ENCODE results near the gene CMSS1.
"Not testable (repeated sequence)": the region's sequence is repeated elsewhere in the genome, so short reads cannot be mapped to it uniquely, and the experiment has no call there.

The CMSS1 gene

GRCh38 chr3:100047455-100048141, 229.9 kb downstream of the CMSS1 start:
- Histone ChIP-seq H3K4ac (ENCODE audit: low read depth, low read length) (no peak overlapping the region), H2AK5ac (ENCODE audit: low read length) (no peak overlapping the region), H3K9me3 (ENCODE audit: insufficient read depth, low read depth, low read length) (no peaks in the 10 kb centered on the region), H3K79me2 (ENCODE audit: control insufficient read depth, insufficient read depth, low read length, poor library complexity) (no peaks in the 10 kb centered on the region), H2BK5ac (ENCODE audit: low read depth, low read length, poor library complexity) (no peak overlapping the region), H4K8ac (ENCODE audit: low read depth, low read length) (no peak overlapping the region), H3K79me1 (ENCODE audit: low read length) (peaks cover 4% of the 10 kb centered on the region), H3K4me1 (ENCODE audit: control insufficient read depth in 1 of 2, insufficient read depth in 2 of 2, low read length in 2 of 2) (peaks cover 2 to 9% of the 10 kb centered on the region in 2 experiments), H3K4me3 (ENCODE audit: low read depth, low read length) (no peak overlapping the region), H3K27ac (ENCODE audit: low read depth, low read length) (no peak overlapping the region), H3K27me3 (ENCODE audit: insufficient read depth, low read length) (no peaks in the 10 kb centered on the region), H4K12ac (ENCODE audit: low read depth, low read length) (no peak overlapping the region), H3K4me2 (ENCODE audit: low read length) (no peak overlapping the region), H2BK12ac (ENCODE audit: low read length) (no peak overlapping the region), H2AFZ (ENCODE audit: insufficient read depth, low read length, poor library complexity) (no peak overlapping the region), H4K91ac (ENCODE audit: low read depth, low read length) (no peak overlapping the region), H3K36me3 (ENCODE audit: control insufficient read depth in 1 of 2, insufficient read depth in 2 of 2, low read length in 2 of 2) (no peaks in the 10 kb centered on the region), H3K14ac (ENCODE audit: low read length) (no peak overlapping the region), H3K18ac (ENCODE audit: low read length) (no peak overlapping the region), H3K23ac (ENCODE audit: low read length) (no peak overlapping the region), H2BK120ac (ENCODE audit: insufficient read depth, low read length, poor library complexity) (no peak overlapping the region), H3K9ac (ENCODE audit: low read length) (no peak overlapping the region)
- DNase-seq: peak in 1 of 2 donors; percentile 6
- WGBS (ENCODE audit: extremely low coverage, insufficient coverage, insufficient read length): no CpG with 5 or more reads among the region's 6 CpGs

DNA sequence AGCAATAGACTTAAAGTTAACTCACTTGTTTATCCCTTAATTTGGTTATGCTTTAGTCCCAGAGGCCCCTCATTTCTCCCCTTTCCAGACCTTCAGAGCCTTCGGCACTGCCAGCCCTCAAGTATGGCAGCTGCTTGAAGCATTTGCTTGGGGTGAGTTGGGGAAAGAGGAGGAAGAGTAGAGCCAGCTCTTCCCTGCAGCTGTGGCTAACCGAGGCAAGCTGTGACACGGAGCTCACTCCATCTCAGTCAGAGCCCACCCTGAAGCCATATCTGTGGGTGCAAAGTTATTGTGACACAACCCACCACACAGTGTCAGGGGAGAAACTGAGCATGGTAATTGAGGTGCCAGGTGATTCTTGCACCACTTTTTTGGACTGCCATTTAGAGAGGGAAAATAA, 230.6 kb downstream of the CMSS1 start:
- Histone ChIP-seq H3K4ac (ENCODE audit: low read depth, low read length) (no peak overlapping the region), H3K23ac (ENCODE audit: low read length) (no peak overlapping the region), H2BK12ac (ENCODE audit: low read length) (no peak overlapping the region), H2BK120ac (ENCODE audit: insufficient read depth, low read length, poor library complexity) (no peak overlapping the region), H3K27ac (ENCODE audit: low read depth, low read length) (no peak overlapping the region), H3K18ac (ENCODE audit: low read length) (no peak overlapping the region), H3K4me3 (ENCODE audit: low read depth, low read length) (no peak overlapping the region), H4K8ac (ENCODE audit: low read depth, low read length) (no peak overlapping the region), H3K27me3 (ENCODE audit: insufficient read depth, low read length) (no peaks in the 10 kb centered on the region), H3K14ac (ENCODE audit: low read length) (no peak overlapping the region), H3K9ac (ENCODE audit: low read length) (no peak overlapping the region), H3K9me3 (ENCODE audit: insufficient read depth, low read depth, low read length) (no peaks in the 10 kb centered on the region), H2AK5ac (ENCODE audit: low read length) (no peak overlapping the region), H3K79me2 (ENCODE audit: control insufficient read depth, insufficient read depth, low read length, poor library complexity) (no peaks in the 10 kb centered on the region), H3K4me1 (ENCODE audit: control insufficient read depth in 1 of 2, insufficient read depth in 2 of 2, low read length in 2 of 2) (peaks cover 2 to 7% of the 10 kb centered on the region in 2 experiments), H3K4me2 (ENCODE audit: low read length) (no peak overlapping the region), H2BK5ac (ENCODE audit: low read depth, low read length, poor library complexity) (no peak overlapping the region), H2AFZ (ENCODE audit: insufficient read depth, low read length, poor library complexity) (no peak overlapping the region), H3K79me1 (ENCODE audit: low read length) (peaks cover 2% of the 10 kb centered on the region), H4K12ac (ENCODE audit: low read depth, low read length) (no peak overlapping the region), H4K91ac (ENCODE audit: low read depth, low read length) (no peak overlapping the region), H3K36me3 (ENCODE audit: control insufficient read depth in 1 of 2, insufficient read depth in 2 of 2, low read length in 2 of 2) (peaks cover 0 to 1% of the 10 kb centered on the region in 2 experiments)
- DNase-seq: no peak
- WGBS (ENCODE audit: extremely low coverage, insufficient coverage, insufficient read length): no CpG with 5 or more reads among the region's 3 CpGs

DNA sequence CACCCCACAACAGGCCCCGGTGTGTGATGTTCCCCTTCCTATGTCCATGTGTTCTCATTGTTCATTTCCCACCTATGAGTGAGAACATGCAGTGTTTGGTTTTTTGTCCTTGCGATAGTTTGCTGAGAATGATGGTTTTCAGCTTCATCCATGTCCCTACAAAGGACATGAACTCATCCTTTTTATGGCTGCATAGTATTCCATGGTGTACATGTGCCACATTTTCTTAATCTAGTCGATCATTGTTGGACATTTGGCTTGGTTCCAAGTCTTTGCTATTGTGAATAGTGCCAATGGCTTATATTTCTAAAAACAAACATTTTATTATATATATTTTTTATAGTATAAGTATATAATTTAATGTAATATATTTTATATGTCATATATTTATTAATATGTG, 233.9 kb downstream of the CMSS1 start:
- H3K79me2 ChIP-seq (ENCODE audit: control insufficient read depth, insufficient read depth, low read length, poor library complexity); H3K9ac ChIP-seq (ENCODE audit: low read length); H3K4me3 ChIP-seq (ENCODE audit: low read depth, low read length); DNase-seq; H3K4me2 ChIP-seq (ENCODE audit: low read length); H2BK12ac ChIP-seq (ENCODE audit: low read length); H3K27me3 ChIP-seq (ENCODE audit: insufficient read depth, low read length); H3K4me1 ChIP-seq (ENCODE audit: control insufficient read depth in 1 of 2, insufficient read depth in 2 of 2, low read length in 2 of 2); H2AK5ac ChIP-seq (ENCODE audit: low read length); H3K23ac ChIP-seq (ENCODE audit: low read length); H3K14ac ChIP-seq (ENCODE audit: low read length); H3K9me3 ChIP-seq (ENCODE audit: insufficient read depth, low read depth, low read length); H4K91ac ChIP-seq (ENCODE audit: low read depth, low read length); H4K12ac ChIP-seq (ENCODE audit: low read depth, low read length); H3K18ac ChIP-seq (ENCODE audit: low read length); H2BK120ac ChIP-seq (ENCODE audit: insufficient read depth, low read length, poor library complexity); H3K36me3 ChIP-seq (ENCODE audit: control insufficient read depth in 1 of 2, insufficient read depth in 2 of 2, low read length in 2 of 2); H3K27ac ChIP-seq (ENCODE audit: low read depth, low read length); H3K4ac ChIP-seq (ENCODE audit: low read depth, low read length); H2BK5ac ChIP-seq (ENCODE audit: low read depth, low read length, poor library complexity); H2AFZ ChIP-seq (ENCODE audit: insufficient read depth, low read length, poor library complexity); H3K79me1 ChIP-seq (ENCODE audit: low read length); H4K8ac ChIP-seq (ENCODE audit: low read depth, low read length): not testable (repeated sequence)
- WGBS (ENCODE audit: extremely low coverage, insufficient coverage, insufficient read length): no CpG with 5 or more reads among the region's 3 CpGs

GRCh38 chr3:100053951-100054620, 236.4 kb downstream of the CMSS1 start:
- H3K9ac ChIP-seq (ENCODE audit: low read length): no peak overlapping the region
- no peak overlapping the region for H4K91ac ChIP-seq (ENCODE audit: low read depth, low read length)
- peaks cover 0 to 2% of the 10 kb centered on the region in 2 experiments for H3K36me3 ChIP-seq (ENCODE audit: control insufficient read depth in 1 of 2, insufficient read depth in 2 of 2, low read length in 2 of 2)
- no peaks in the 10 kb centered on the region for H3K9me3 ChIP-seq (ENCODE audit: insufficient read depth, low read depth, low read length)
- H2AK5ac ChIP-seq (ENCODE audit: low read length): no peak overlapping the region
- no peak overlapping the region for H3K18ac ChIP-seq (ENCODE audit: low read length)
- no peak overlapping the region for H2AFZ ChIP-seq (ENCODE audit: insufficient read depth, low read length, poor library complexity)
- no peak overlapping the region for H2BK12ac ChIP-seq (ENCODE audit: low read length)
- no peaks in the 10 kb centered on the region for H3K27me3 ChIP-seq (ENCODE audit: insufficient read depth, low read length)
- no peak overlapping the region for H3K4me3 ChIP-seq (ENCODE audit: low read depth, low read length)
- no peak overlapping the region for H3K4ac ChIP-seq (ENCODE audit: low read depth, low read length)
- H3K14ac ChIP-seq (ENCODE audit: low read length): no peak overlapping the region
- H3K4me1 ChIP-seq (ENCODE audit: control insufficient read depth in 1 of 2, insufficient read depth in 2 of 2, low read length in 2 of 2): no peaks in the 10 kb centered on the region
- no peak overlapping the region for H3K4me2 ChIP-seq (ENCODE audit: low read length)
- H4K12ac ChIP-seq (ENCODE audit: low read depth, low read length): no peak overlapping the region
- H2BK5ac ChIP-seq (ENCODE audit: low read depth, low read length, poor library complexity): no peak overlapping the region
- H3K23ac ChIP-seq (ENCODE audit: low read length): no peak overlapping the region
- no peaks in the 10 kb centered on the region for H3K79me2 ChIP-seq (ENCODE audit: control insufficient read depth, insufficient read depth, low read length, poor library complexity)
- no peak overlapping the region for H3K27ac ChIP-seq (ENCODE audit: low read depth, low read length)
- no peaks in the 10 kb centered on the region for H3K79me1 ChIP-seq (ENCODE audit: low read length)
- whole genome bisulfite sequencing (ENCODE audit: extremely low coverage, insufficient coverage, insufficient read length): no CpG with 5 or more reads among the region's 6 CpGs
- no peak for DNase-seq
- H2BK120ac ChIP-seq (ENCODE audit: insufficient read depth, low read length, poor library complexity): no peak overlapping the region
- no peak overlapping the region for H4K8ac ChIP-seq (ENCODE audit: low read depth, low read length)
